ENCODE results near the gene CCDC142.
"Not testable (repeated sequence)": the region's sequence is repeated elsewhere in the genome, so short reads cannot be mapped to it uniquely, and the experiment has no call there.

CCDC142 gene

DNA sequence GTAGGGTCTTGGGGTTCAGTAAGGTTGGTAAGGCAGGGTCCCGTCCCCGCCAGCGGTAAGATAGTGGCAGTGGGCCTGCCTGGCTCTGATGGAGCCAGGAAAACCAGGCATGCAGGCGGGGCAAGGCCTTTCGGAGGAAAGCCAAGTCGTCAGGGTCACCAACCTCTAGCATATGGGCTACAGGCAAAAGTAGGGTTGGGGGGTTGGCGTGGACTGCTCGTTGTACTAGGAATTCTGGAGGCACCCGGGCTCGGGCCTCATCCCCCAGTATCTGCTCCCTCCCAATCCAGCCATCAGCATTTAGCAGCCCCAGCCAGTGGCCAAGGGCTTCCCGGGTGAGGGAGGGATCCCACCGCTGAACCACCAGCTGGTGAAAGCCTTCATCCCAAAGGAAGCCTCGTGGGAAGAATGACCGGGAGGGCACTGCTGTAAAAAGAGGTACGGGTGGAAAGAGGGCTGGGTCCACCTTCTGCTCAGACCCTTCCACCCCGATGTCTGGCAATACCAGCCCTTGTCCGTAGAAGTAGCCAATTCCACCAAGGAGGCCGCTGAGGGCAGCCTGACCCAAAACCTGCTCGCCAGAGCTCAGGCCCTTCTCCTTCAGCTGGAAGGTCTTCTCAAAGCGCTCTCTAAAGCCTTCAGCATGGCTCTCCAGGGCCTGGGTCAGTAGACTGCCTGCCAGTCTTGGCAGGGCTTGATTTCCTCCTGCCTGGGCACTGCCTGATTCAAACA is 20.6 kb downstream of the CCDC142 start:
- no peak for DNase-seq

GRCh38 chr2:74461187-74462053 is 21.4 kb downstream of the CCDC142 start:
- DNase-seq, result no peak

- not testable (repeated sequence) for DNase-seq
These were observed 22.6 kb downstream of the CCDC142 start for GRCh38 chr2:74460187-74460586.

GRCh38 chr2:74459503-74460118 is 23.2 kb downstream of the CCDC142 start:
- not testable (repeated sequence) for DNase-seq

DNA sequence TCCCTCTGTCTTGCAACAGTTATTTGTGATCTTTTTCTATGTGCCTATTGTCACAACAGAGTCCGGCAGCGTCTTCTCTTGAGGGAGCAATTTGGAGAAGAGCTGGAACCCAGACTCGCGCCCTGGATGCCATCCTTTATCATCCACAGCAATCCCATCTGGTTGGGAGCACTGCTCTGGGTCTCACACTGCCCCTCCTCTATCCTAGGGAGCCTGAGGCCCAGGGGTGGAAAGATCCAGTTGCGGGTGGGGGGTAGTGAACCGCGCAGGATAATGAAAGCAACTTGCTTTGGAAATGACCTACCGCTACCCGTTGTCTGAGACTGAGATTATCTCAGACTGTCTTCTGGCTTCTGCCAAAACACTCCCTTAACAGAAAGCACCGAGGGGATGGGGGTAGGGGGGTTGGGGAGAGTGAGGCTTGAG is 23.8 kb downstream of the CCDC142 start:
- no peak for DNase-seq

- peak; percentile 100 for DNase-seq
These were observed 24.5 kb downstream of the CCDC142 start, which contains the start of gene WBP1 for GRCh38 chr2:74458132-74458937. WBP1 (plus strand) TSS chr2:74458438; CDS start chr2:74458603, 165 bp downstream.

- DNase-seq, result peak; percentile 87
These were observed 25.2 kb downstream of the CCDC142 start for GRCh38 chr2:74457549-74458131.

DNA sequence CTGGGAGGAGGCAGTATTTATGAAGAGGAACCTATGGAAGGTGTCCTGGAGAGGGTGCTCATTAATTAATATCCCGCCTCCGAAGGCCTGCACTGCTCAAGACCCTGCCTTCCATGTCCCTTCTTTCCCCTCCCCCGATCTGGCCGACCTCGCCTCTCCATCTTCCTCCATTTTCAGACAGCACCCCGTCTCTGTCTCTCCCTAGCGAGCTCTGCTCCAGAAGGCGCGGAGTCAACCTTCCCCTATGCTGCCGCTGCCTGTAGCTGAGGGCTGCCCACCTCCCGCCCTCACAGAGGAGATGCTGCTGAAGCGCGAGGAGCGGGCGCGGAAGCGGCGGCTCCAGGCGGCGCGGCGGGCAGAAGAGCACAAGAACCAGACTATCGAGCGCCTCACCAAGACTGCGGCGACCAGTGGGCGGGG is 25.7 kb downstream of the CCDC142 start:
- no peak for DNase-seq

DNA sequence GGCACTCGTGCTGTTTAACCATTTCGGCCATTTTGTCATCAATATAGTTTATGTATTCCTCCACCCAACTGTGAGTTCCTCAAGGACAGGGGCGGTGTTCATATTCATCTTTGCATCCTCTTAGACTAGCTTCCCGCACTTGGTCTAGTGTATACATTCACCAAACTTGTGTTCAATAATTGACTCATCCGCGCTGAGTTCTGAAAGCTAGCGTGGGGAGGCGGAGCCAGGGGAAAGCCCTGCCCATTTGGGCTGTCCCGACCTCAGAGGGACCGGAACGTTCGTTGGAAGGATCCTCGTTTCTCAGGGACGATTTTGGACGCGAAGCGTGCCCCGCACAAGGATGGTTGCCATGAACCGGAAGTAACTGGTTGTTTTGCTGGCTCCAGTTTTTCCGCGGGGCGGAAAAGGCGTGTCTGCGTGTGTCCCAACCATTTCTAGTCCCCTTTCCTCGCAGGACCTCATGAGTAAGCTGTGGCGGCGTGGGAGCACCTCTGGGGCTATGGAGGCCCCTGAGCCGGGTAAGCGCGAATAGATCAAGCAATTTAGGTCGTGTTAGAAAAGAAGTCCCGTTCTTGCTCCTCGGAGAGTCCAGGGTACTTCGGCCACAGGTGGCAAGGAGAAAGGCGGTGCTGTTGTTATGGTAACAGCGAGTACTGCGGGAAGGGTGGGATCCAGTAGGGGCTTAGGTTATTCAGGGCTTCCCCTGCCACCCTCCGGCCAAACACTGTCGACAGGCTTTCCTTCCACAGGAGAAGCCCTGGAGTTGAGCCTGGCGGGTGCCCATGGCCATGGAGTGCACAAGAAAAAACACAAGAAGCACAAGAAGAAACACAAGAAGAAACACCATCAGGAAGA is 27.9 kb downstream of the CCDC142 start, which contains the start of gene INO80B:
Gene INO80B (plus strand): TSS at position 434 of the 858 bp plus-strand sequence. CDS start 30 bp downstream, at position 464.
- DNase-seq, result peak; percentile 99

DNA sequence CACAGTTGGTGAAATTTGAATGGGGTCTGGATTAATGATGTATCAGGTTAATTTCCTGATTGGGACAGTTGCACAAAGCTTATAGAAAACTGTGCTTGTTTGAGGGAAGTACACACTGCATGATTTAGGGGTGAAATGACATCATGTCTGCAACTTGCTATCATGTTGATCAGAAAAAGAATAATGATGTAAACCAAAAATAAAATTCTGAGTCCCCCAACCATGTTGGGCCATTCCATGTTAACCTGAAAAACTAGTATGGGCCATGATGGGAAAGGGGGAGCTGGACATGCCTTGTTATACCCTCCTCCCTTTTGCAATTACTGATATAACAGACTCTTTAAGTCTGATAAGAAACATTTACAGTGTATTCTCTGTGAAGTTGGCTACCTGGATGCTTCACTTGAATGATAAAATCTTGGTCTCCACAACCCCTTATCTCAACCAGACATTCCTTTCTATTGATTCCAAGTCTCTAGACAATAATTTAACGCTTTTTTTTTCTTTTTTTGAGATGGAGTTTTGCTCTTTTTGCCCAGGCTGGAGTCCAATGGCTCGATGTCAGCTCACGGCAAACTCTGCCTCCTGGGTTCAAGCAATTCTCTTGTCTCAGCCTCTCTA is 32.1 kb downstream of the CCDC142 start:
- DNase-seq, result no peak

DNA sequence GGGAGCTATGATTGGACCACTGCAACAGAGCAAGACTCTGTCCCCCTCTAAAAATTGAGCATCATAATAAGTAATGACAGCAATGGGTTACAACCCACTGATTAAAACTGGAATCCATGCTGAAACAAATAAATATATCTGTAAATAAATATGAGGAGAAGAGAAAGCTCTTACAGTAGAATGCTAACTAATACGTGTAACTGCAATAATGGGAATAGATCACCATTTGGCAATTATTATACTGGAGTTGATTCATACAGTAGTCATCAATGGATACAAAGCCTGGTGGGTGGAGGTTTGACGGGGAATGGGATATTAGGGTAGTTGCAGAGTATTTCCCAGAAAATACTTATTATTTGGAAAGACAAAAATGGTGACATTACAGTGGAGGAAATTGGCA is 34.0 kb downstream of the CCDC142 start:
- no peak for DNase-seq

DNA sequence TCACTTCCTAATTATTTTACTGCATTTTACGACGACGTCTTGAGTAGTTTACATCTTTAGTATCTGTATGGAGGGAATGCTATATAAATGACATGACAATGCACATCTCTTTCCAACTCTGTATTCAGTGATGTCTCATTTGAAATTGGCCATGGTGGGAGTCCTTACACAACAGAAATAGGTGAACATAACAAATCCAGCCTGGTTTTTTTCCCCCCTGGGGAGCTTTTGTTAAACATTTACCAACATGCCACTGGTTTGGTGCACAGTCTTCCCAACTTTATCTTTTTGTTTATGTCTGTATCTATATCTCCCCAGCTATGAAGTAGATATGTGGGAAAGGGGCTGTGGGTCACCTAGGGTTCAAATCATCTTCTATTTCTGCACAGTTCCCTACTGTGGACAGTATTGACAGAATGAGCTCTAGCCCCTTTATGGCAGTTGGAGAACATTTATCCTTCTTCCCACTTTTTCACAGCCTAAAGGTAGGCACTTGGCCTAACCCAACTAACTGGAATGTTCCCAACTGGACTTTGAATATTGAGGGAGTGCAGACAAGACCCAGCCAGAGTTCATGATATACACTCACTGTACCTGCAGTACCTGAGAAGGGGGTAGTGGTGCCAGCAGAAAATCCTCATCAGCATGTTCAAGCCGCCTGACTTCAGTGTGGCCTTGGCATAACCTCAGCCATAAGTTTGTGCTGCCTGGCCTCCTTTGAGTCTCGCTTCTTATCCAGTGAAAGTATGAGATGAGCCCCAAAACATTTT is 35.4 kb downstream of the CCDC142 start:
- DNase-seq, result no peak

GRCh38 chr2:74444498-74445318 is 38.1 kb downstream of the CCDC142 start:
- DNase-seq, result no peak

- DNase-seq, result not testable (repeated sequence)
These were observed 40.1 kb downstream of the CCDC142 start for GRCh38 chr2:74442483-74443297.

- DNase-seq, result peak; percentile 50
These were observed 40.9 kb downstream of the CCDC142 start, which contains the start of gene RTKN for GRCh38 chr2:74441690-74442482. RTKN (minus strand) TSS chr2:74441937; CDS start chr2:74441816, 121 bp downstream.

DNA sequence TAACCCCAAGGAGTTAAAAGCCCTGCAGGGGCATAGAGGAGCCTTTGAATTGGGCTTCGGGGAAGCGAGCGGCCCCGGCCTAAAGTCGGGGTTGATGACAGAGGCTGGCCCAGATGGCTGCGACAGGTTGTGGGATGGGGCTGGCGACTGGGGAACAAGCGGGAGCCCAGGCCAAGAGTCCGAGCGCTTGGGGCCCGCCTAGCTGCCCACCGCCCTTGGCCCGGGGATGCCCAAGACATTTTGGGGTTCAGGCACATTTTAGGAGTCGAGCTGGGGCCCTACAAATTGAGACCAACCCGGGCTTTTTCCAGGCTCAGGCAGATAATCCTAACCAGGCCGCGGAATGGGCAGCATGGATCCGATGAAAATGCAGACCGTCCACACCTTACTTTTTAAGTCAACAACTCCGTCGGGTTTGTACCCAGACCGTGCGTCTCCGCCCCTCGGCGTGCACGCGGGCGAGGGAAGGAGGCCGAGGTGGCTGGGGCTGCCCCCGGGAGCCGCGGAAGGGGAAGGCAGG is 41.6 kb downstream of the CCDC142 start:
- no peak for DNase-seq

Data from CD4-positive, alpha-beta T cell treated with Interleukin-12 subunit alpha and Interleukin-12 subunit beta, for 1 hour (primary cell).